HL-60 (cell line): ENCODE data around the gene HSDL2.

ENCODE experiments used
- CTCF ChIP-seq: IDR thresholded peaks from one replicate; pipeline ENCODE4 v1.5.1; 2011; ENCODE audit warnings: low read length, control low read depth, inconsistent platforms; ENCODE audit not compliant: insufficient read depth
- POLR2AphosphoS5 ChIP-seq: IDR thresholded peaks from 2 replicates; pipeline ENCODE4 v1.6.1; 2012; ENCODE audit warnings: low read depth

GRCh38 chr9:112366591-112366990 lies 13.3 kb upstream of the HSDL2 start:
- TF ChIP-seq CTCF, result no peak
- TF ChIP-seq POLR2AphosphoS5, result no peak
